ENCODE data around the gene INPP1.
"Not testable (repeated sequence)": the region's sequence is repeated elsewhere in the genome, so short reads cannot be mapped to it uniquely, and the experiment has no call there.

The INPP1 gene

DNA sequence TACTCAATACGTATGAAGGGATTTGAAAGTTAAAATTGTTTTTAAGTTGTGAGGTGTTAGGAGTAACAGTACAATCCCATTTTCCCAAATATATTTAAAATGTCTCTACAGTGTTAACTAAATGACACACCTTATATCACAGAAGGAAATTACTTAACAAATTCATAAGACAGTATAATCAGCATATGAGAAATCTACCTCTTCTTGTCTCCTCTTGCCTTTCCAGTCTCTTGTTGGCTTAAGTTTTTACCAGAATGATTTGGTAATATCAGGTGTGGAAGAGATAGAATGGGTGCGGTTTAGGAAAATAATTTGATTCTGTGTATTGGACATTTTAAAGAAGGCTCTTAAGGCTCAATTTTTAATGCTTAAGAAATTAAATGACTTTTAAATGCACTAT, 9.5 kb upstream of the INPP1 start:
- no peak for DNase-seq (ENCODE audit: low read depth)

DNA sequence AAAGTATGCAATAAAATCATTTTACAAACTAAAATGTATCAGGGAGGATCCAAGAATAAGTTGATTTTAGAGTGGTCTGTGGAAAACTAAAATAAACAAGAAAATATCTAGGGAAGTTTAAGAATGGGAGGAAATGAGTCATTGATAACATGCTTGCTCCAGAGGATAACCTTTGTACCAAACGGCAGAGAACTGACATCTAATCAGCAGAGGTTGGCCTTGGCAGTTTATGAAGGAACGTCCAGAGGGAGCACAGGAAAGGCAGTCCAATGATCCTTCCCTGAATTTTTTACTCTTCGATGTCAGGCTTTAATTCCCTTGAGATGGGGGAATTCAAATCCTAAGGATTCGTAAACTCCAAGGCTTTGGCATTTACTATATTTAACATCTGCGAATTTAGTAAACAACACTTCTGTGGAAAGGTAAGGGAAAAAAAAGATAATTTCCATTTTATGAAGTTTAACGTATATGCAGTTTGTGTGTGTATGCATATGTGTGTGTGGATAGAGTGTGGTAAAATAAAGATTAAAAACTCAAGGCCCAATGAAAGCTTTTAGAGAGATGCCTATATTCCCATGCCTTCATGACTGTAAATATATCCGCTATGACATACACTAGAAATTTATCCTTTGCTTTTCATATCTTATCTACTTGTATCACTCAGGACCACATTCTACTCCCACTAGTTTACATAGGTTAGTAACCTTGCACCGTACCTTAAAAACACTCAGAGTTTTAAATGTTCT, 8.7 kb upstream of the INPP1 start:
- no peak for DNase-seq (ENCODE audit: low read depth)

DNA sequence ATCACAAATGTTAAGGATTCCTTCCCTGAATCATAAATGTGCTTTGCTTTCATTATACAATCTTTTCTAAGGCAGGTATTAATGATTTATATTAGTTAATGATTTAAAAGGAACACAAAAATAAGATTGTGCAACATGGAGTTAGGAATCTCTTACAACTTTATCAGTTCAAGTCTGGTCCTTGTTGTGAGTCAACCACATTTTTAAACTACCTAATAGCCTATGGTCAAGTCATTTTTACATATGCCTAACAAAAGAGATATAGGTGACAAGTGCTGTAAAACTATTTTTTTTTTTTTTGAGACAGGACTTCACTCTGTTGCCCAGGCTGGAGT, 8.2 kb upstream of the INPP1 start:
- DNase-seq (ENCODE audit: low read depth): no peak

DNA sequence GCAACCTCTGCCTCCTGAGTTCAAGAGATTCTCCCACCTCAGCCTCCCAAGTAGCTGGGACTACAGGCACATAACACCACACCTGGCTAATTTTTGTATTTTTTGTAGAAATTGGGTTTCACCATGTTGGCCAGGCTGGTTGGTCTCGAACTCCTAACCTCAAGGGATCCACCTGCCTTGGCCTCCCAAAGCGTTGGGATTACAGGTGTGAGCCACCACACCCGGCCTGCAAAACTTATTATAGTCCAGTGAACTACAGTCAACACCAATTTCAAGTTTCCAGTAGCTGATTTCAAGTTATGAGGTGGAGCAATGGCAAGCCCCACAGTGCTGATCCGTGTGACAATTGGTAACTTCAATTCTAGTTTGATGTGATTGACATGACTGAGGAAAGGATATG, 7.8 kb upstream of the INPP1 start:
- not testable (repeated sequence) for DNase-seq (ENCODE audit: low read depth)

DNA sequence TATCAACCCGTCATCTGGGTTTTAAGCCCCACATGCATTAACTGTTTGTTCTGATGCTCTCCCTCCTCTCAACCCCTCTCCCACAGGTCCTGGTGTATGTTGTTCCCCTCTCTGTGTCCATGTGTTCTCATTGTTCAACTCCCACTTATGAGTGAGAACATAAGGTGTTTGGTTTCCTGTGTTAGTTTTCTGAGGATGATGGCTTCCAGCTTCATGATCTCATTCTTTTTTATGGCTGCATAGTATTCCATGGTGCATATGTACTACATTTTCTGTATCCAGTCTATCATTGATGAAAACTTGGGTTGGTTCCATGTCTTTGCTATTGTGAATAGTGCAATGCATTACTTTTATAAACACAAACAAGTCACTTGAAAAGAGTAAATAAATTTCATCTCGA, 7.0 kb upstream of the INPP1 start:
- no peak for DNase-seq (ENCODE audit: low read depth)

DNA sequence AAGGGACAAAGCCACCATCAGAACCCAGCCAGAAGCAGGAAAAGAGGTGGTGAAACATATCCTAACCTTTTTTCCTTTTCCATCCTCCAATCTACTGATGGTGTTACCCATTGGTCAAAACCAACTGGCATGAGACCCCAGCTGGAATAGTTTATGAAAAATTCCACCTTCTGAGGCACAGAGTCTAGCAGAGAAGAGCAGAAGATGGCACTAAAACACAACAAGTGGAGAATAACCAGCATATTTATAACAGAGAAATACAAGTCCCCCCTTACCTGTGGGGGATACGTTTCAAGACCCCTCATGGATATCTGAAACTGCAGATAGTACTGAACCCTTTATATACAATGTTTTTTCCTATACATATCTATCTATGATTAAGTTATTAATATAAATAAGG, 4.9 kb upstream of the INPP1 start:
- DNase-seq (ENCODE audit: low read depth): no peak

DNA sequence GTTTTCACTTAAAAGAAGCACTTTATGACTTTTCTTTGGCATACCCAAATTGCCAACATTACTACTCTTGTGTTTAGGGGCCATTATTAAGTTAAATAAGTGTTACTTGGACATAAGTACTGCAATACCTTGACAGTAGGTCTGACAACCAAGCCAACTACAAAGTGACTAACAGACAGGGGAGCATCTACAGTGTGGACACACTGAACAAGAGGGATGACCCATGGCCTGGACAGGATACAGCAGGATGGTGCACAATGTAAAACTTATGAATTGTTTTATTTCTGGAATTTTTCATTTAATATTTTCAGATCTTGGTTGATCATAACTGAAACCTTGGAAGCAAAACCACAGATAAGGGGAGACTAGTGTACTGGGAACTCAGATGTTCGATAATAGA, 4.0 kb upstream of the INPP1 start:
- DNase-seq (ENCODE audit: low read depth): no peak

DNA sequence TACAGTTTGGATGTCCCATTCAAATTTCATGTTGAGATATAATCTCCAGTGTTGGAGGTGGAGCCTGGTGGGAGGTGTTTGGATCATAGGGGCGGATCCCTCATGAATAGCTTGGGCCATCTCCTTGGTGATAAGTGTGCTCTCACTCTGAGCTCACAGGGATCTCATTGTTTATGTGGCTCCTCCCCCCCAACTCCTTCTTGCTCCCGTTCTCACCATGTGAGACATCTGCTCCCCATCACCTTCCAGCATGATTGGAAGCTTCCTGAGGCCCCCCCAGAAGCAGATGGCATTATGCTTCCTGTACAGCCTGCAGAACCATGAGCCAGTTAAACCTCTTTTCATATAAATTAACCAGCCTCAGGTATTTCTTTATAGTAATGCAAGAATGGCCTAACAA, 3.0 kb upstream of the INPP1 start:
- DNase-seq (ENCODE audit: low read depth): no peak

DNA sequence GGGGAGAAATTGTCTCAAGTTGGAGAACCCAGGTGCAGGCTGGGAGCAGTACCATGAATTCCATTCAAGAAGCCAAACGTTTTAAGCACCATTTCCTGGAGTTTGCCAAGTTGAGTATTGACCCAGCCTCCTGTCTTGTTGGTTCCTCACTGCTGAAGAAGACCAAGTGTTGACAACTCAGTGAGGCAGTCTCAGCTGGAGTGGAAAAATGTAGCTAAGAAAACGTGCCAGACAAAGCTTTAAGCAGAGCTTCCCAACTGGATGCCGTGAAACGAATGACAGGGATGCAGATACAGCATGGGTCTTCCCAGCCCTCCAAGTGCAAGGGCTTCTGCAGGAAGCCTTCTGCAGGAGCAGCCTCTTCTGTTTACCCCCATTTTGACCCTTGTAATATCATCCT, 778 bp upstream of the INPP1 start:
- no peak for DNase-seq (ENCODE audit: low read depth)

DNA sequence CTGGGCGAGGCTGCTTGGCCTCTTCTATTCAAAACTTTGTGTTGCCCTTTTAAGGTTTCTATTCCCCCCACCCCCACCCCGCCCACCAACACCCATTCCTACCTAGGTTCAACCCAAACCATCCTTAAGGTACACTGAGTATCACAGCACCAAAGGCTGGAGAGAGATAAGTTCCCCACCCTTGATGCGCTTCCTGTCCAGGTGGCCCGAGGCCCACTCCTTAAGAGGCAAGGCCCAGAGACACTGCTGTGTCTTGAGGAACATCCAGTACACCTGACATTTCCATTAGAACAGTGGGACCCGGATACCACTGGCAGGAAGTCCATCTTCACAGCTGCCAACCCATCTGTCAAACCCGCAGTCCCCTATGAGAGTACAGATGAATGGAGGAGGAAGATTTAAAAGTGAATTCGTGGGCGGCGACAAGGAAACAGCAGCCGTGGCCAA, 277 bp upstream of the INPP1 start:
- DNase-seq (ENCODE audit: low read depth): no peak

DNA sequence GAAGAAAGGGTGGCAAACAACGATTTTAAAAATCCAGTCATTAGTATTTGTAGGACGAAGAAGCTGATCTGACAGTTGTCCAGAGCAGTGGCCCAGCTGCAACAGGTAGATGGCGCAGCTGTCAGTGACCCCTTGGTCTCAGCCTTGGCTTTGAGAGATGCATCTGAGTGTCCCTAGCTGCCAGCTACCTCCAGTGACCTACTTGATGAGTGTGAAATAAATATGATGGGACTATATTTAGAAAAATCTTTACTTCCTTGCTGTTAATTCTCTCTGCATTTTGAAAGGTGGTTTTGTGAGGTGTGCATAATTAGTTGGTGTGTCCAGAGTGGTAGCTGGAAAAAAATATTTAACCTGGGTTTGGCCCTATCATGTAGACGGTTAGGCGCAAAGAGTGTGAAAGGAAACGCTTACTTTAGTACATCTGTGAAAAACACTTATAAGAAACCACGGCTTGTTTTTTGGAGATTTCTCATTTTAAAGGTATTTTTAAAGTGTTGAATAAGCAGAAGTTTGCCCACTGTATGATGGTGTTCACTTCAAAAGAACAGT, 963 bp downstream of the INPP1 start:
- DNase-seq (ENCODE audit: low read depth): no peak

DNA sequence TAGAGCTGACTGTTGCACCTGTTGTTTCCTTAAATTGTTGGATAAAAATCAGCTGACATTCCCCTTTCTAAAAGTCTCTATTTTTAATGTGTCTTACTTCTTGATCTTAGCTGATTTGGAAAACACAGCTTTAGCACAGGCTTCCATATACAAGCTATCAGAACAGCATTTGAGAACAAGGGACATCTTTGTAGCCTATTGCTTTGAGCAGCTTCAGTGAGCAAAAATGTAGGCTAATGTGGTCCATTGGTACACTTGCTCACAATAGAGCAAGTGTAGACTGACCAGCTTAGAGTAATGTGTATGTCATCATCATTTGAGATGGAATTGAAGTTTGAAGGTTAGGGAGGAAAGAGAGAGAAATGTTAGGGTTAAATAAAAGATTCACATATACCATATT, 7.0 kb downstream of the INPP1 start:
- no peak for DNase-seq (ENCODE audit: low read depth)

DNA sequence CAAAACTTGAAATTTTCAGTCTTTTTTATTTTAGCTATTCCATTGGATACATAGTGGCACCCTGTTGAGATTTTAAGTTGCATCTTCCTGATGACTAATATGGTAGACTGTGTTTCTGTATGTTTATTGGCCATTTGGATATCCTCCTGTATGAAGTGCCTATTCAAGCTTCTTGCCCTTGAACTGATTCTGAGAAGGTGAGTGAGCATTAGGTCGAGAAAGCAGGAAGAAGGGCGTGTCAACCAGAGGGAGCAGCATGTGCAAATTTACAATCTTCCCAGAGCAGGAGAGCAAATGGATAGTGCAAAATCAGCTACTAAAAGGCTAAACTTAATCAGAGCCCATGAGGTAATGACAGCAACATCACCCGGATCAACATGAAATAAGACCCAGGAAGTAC, 8.6 kb downstream of the INPP1 start:
- DNase-seq (ENCODE audit: low read depth): no peak

DNA sequence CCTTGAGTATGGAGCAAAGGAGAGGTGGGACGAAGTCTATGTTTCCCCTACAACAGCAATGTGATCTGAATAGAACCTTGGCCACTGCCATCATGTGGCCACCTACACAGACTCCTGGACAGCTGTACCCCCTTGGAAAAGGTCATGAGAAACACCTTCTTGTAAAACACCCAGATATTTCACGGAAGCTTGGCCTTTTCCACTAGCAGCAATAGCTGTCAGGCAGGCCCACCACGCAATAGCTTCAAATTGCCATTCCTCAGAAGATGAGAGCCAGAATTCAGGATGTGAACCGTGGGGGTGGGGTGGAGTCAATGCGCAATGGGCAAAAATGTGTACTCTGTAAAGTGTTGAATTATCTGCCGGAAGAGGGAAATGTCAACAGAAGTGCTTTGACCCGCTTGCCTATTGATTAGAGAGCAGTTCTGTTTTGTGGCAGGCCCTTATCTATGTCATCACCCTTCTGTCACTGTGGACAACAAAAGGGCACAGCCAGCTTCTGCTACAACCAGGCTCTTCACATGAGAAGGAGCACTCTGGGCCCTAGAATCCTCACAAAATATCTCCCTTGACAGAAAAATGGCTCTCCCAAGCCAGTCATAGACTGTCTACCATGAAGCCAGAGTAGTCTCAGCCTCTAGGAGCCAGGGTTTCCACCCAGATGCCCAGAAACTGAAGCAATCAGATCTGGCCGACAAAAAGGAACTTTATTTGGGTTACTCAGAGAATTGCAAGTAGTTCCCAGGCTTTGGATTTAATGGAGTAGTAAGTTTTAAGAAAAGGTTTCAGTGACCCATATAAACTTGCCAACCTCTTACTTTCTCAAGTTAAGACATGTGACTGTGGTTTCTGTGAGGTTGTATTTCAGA, 9.5 kb downstream of the INPP1 start:
- DNase-seq (ENCODE audit: low read depth): no peak

DNA sequence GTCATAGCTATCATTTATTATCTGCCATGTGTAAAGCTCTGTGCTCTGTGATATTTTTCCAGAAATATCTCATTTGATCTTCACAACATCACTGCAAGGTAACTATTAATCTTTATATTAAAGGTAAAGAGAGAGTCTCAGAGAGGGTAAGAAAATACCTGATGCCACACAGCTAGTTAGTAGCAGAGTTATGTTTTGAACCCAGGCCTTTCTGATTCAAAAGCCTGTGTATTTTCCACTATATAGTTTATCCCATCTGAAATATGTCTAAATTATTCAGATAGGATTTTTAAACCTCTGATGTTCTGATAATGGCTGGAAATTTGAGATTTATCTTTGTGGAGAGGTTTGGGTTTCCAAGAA, 10.1 kb downstream of the INPP1 start:
- no peak for DNase-seq (ENCODE audit: low read depth)

DNA sequence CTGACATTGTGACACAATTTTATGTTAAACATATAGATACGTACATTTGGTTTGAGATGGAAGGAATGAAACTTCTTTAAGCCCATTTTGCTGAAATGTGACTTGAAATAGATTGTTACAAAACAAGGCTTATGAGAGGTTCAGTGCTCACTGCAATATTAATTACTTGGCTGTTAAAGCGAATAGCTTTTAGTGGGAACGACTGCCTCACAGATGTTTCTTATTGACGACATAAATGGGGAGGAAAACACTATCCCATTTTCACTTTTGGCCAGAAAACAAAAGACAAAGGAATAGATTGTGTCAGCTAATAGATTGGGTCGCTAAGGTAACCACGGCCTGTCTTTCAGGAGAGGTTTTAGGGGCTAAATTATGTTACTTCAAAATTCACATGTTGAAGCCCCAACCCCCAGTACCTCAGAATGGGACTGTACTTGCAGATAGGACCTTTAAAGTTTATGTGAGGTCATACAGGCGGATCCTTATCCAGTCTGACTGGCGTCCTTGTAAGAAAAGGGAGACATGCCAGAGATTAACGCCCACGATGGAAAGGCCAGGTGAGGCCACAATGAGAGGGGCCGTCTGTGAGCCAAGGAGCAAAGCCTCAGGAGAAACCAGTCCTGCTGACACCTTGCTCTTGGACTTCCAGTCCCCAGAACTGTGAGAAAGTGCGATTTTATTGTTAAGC, 10.8 kb downstream of the INPP1 start:
- DNase-seq (ENCODE audit: low read depth): no peak

DNA sequence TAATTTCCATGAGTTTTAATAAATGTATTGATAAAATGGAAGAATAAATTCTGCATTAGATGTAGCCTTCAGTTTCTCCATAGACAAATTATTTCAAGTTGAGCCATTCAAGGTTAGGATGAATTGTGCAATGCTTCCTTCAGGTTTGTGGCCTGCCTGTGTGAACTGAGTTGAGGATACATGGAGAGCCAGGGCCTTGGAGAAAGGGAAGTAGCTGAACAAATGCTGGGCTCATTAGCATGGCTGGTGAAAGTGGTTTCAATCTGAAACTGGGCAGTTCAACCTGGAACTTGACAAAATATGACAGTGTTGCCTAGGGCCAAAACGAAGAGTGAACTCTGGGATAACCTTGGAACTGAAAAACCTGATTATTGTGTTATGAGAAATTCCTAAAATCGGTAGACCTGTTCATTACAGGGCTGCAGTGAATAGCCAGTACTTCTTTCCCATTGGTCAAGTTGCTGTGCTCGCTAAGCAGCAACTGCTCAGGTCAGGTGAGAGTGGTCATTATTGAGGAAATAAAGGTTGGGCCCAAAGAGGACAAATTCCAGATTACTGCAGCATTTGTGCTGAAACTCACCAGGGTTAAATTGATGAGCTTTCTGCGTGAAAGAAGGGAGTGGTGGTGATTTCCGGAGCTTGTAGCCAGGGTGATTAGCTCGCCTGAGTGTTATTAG, 12.7 kb downstream of the INPP1 start:
- no peak for DNase-seq (ENCODE audit: low read depth)

DNA sequence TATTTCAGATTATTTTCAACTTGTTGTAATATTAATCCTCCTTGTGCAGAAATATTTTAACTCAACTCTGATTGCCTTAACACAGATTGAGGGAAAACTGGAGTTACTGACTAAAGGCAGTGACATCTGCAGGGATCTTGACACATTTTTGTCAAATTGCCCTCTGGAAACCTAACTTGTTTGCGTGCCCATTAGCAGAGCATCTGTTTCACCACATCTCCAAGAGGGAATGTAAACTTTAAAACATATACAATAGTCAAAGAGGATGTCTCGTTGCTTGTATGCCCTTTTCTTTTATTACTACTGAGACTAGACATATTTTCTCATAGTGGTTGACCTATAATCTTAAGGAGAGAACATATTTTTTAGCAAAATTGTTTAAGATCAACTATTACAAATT, 14.2 kb downstream of the INPP1 start:
- no peak for DNase-seq (ENCODE audit: low read depth)

DNA sequence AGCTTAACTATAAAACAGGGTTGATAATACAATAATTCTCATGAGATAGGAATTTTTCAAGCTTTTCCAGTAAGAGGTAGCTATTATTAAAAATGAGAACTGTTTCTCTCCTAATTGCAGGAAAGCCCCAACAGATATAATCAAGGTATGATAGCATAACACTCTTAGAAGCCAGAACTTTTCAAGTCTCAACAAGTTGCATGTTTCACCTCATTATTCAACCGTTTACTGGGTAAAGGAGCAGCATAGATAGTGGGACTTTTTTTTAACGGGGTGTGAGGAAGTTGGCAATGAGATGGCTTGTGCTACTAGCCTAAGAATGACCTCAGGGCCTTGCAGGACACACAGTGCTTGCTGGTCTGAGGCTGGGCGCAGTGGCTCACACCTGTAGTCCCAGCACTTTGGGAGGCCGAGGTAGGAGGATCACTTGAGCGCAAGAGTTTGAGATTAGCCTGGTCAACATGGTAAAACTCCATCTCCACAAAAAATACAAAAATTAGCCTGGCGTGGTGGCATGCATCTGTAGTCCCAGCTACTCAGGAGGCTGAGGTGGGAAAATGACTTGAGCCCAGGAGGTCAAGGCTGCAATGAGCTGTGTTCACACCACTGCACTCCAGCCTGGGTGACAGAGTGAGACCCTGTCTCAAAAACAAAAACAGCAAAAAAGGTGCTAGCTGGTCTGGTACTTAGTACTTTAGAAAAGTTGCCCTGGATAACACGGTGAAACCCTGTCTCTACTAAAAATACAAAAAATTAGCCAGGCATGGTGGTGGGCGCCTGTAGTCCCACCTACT, 15.5 kb downstream of the INPP1 start:
- not testable (repeated sequence) for DNase-seq (ENCODE audit: low read depth)

DNA sequence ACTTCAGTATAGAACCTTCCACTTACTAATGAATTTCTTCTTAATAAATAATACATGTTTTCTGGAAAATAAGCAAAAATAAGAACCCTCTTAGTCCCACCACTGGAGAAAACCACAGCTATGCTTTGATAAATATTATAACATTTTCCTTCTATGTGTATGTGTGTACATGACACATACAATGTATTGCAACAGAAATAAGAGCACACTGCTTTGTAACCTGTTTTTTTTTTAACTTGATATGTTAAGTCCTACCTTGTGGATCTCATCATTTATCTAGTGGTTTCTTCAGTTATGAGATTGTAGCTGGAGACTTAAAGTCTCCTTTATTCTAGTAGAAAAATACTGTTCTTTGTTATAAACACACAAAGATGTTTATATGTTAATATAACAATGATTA, 17.2 kb downstream of the INPP1 start:
- DNase-seq (ENCODE audit: low read depth): no peak

DNA sequence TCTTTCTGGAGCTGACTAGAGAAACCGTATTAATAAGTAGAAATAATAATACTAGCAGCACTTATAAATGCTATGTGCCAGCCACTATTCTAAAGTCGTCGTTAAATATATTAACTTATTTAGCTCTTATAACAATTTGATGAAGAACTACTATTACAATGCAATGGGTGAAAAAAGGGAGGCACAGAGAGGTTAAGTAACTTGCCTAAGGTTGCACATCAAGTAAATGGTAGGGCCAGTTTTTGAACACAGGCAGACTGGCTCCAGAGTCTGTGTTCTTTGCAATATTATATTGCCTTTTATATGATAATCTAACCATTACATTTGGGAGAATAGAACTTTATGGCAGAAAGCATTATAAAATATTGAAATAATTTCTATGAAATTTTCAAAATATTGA, 17.6 kb downstream of the INPP1 start:
- no peak for DNase-seq (ENCODE audit: low read depth)

All from non-pigmented ciliary epithelial cell (primary cell).